GM12892 (cell line): ENCODE results near the gene TRIP11.

Experiments
- DNase-seq: peaks from one replicate; pipeline ENCODE4 v3.0.0; 2011; ENCODE audit not compliant: insufficient read length
- FAIRE-seq: peaks from 2 replicates; lab custom pipeline; 2011; peaks lifted over from hg19 to GRCh38; lab: Jason Lieb, UNC
- POLR2A ChIP-seq: IDR thresholded peaks from 2 replicates; pipeline ENCODE4 v1.6.1; 2011; ENCODE audit warnings: low read depth, low read length, control low read depth
- POLR2AphosphoS5 ChIP-seq: IDR thresholded peaks from 2 replicates; pipeline ENCODE4 v1.6.1; 2011; ENCODE audit warnings: low read depth, low read length, control low read depth
- TAF1 ChIP-seq: IDR thresholded peaks from 2 replicates; pipeline ENCODE4 v1.6.1; 2011; ENCODE audit warnings: low read depth, mild to moderate bottlenecking, control low read depth, low read length, borderline replicate concordance

Gene TRIP11

DNA sequence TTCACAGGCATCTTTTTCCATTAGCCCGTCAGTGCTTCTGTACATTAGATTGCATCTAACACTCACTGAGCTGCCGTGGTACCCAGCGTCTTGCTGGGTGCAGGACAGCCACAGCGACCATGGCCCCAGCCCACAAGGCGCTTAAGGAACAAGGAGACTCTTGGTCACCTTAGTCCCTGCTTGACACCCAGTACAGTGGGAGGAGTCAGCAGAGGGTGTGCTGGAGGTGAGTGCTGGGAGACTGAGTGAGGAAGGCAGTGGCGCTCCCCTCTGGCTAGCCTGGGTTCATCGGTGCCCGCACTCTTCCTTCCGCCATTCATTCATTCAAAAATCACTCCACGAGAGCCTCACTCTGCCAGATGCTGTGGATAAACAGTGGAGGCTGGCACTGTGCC lies 114.1 kb downstream of the TRIP11 start:
- no peak for DNase-seq
- no peak for FAIRE-seq

DNA sequence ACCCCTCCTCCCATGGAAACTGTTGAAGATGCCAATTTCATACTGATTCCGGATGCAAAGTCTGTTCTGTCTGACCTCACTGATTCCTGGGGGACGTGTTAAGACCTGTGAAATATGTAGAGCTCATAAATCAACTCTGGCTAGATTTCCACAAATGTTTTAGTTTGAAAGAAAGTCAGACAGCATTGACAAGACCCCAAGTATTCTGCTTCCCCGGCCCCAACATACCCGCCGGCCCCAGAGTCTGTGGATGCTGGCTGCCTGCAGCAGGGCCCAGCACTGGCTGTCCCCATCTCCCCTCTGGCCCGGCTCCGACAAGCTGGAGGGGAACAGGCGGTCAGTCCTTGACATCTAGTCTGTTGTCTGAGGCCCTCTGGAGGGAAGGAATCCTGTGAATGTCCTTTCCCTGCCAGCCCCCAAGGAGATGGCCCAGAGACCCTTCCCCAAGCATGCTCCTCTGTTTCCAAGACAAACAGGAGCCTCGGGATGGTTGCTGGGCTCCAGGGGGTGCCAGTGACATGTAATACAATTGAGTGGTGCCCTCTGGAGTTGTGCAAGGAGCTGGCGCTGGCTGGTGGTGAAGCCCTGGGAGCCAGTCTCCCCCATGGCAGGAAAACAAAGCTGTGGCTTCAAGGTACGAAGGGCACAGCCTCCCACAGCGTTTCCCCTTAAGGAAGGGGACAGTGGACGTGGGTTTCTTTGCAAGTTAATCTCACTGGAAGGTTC lies 114.7 kb downstream of the TRIP11 start:
- TF ChIP-seq POLR2A (no peak), POLR2AphosphoS5 (no peak), TAF1 (no peak)
- FAIRE-seq (no peak), DNase-seq (no peak)

More for the DNA sequence above, 114.1 kb downstream of the TRIP11 start:
- TF ChIP-seq TAF1 = no peak
- TF ChIP-seq POLR2AphosphoS5 = no peak
- no peak for TF ChIP-seq POLR2A

DNA sequence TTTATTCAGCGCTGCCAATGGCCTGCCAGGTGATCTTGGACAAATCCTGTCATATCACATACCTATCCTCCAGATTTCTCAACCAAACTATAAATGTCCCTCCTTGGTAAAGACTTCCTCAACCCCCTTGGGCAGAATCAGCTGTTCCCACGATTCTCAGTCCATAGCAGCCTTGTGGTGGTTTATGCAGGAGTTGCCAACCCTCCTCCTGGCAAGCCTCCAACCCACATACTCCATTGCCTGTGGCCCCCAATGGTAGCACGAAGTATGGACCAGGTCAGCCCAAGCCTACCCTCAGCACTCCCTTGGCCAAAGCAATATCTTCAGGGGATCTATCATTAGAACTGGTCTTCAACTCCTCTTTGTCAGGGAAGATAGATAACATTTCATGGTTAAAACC lies 119.3 kb downstream of the TRIP11 start:
- DNase-seq = no peak
- FAIRE-seq = no peak
- TF ChIP-seq POLR2AphosphoS5 = no peak
- TF ChIP-seq TAF1 = no peak
- no peak for TF ChIP-seq POLR2A

DNA sequence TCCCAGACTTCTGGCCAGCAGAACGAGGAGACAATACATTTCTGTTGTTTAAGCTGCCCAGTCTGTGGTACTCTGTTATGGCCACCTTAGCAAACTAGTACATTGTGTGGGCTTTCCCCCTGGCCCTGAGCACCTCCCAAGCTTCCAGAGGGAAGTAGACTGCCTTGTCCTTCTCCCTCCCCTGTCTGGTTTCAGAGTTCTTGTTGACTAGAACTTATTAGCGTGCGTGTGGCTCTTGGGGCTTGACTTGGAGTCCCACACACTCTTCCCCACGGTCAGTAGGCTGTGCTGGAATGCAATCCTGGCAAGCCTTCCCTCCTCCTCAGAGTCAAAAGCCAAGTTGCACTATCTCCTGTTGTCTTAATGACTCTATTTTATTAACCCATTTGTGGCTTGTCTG lies 120.0 kb downstream of the TRIP11 start:
- TF ChIP-seq TAF1 = no peak
- TF ChIP-seq POLR2A = no peak
- no peak for TF ChIP-seq POLR2AphosphoS5

DNA sequence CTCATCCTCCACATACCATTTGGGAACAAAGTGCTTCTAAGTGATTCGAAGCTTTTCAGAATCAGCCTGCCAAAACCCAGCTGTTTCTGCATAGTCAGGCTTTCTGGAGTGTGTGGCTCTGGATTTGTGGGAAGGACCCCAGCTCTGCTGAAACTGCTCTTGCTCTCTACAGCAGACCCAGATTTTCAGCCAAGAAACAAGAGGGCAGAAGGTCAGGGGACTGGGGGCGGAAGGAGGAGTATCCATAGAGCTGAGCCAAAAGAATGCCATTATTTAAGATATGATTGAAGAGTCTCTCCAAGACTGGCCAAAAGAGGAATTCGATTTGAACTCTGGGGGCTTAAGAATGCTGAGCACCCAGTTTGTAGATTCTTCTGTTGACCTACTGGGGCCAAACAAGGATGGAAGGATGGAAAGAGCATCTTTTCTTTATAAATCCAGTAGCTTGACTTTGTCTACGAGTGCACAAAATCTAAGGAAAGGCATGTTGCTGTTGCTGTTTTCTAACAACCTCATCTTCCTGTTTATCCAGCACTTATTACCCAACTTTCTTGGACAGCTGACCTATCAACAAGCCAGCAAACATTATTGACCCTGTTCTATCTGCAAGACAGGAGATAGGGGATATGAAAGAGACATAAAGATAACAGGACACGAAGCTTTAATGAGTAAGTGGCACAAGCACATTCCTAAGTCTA lies 121.5 kb downstream of the TRIP11 start:
- TF ChIP-seq POLR2A (no peak), TAF1 (no peak), POLR2AphosphoS5 (no peak)
- FAIRE-seq (no peak), DNase-seq (no peak)

More for the DNA sequence above, 120.0 kb downstream of the TRIP11 start:
- FAIRE-seq (no peak), DNase-seq (no peak)
